Retinal pigment epithelial cell (primary cell): ENCODE measurements around the gene EBNA1BP2.
"Not testable (repeated sequence)": the region's sequence is repeated elsewhere in the genome, so short reads cannot be mapped to it uniquely, and the experiment has no call there.

ENCODE experiments used
- DNase-seq: peaks from one replicate; pipeline ENCODE4 v3.0.0-alpha.2; 2010; ENCODE audit warnings: low read depth
- H3K4me3 ChIP-seq: 2 replicates; pipeline ENCODE4 v1.5.1; 2011; ENCODE audit warnings: mild to moderate bottlenecking, low read length, control low read depth, moderate library complexity
- TF ChIP-seq, protein P1 (sequence below): conservative IDR thresholded peaks from 2 replicates; pipeline ENCODE4 v1.5.1; 2011; ENCODE audit warnings: low read depth, low read length, control low read depth, inconsistent platforms

EBNA1BP2 gene

DNA sequence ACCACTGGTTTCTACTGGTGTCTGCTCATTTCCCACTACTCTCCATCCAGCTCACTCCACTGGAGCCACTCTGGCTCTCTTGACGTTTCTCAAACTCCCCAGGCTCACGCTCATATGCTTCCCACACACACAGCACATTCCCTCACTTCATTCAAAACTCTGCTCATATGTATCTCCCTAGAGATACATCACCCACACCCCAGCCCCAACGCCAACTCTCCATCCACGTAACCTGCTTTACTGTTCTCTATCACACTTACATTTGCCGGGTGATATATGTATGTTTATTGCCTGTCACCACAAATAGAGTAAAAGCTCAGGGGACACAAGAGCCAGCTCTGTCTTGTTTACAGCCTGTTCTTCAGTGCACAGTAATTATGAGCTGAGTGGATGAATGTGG is 22.2 kb downstream of the EBNA1BP2 start:
- TF ChIP-seq, protein P1, sequence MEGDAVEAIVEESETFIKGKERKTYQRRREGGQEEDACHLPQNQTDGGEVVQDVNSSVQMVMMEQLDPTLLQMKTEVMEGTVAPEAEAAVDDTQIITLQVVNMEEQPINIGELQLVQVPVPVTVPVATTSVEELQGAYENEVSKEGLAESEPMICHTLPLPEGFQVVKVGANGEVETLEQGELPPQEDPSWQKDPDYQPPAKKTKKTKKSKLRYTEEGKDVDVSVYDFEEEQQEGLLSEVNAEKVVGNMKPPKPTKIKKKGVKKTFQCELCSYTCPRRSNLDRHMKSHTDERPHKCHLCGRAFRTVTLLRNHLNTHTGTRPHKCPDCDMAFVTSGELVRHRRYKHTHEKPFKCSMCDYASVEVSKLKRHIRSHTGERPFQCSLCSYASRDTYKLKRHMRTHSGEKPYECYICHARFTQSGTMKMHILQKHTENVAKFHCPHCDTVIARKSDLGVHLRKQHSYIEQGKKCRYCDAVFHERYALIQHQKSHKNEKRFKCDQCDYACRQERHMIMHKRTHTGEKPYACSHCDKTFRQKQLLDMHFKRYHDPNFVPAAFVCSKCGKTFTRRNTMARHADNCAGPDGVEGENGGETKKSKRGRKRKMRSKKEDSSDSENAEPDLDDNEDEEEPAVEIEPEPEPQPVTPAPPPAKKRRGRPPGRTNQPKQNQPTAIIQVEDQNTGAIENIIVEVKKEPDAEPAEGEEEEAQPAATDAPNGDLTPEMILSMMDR: no peak
- H3K4me3 ChIP-seq: no peak overlapping the region
- DNase-seq: no peak

DNA sequence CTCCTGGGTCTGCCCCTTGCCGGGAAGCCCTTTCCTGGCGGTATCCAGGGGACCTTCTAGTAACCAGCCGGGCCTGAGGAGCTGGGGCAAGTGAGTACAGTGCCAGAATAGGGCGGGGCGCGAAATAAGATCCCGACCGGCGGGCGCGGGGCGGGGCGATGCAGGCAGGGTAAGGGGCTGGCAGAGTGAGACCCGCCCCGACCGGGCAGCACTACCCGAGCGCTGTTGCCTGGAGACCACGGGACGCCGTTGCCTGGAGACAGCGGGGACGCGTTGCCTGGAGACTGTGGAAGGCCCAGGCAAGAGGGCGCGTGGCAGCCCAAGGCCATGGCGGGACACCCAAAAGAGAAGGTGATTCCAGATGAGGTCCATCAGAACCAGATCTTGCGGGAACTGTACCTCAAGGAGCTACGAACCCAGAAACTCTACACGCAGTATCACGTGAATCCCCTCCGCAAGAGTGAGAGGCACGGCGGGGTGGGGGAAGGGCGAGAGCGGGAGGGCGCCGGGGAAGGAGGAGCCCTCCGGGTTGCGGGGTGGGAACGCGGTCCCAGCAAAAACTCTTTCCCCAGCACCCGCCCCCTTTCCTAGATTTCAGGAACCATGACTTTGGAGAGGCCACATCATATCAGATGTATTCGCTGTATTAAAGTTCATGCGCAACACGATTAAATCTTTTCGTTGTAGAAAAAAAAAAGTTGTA is 24.3 kb downstream of the EBNA1BP2 start:
- peak overlapping the region; percentile 68 for H3K4me3 ChIP-seq

DNA sequence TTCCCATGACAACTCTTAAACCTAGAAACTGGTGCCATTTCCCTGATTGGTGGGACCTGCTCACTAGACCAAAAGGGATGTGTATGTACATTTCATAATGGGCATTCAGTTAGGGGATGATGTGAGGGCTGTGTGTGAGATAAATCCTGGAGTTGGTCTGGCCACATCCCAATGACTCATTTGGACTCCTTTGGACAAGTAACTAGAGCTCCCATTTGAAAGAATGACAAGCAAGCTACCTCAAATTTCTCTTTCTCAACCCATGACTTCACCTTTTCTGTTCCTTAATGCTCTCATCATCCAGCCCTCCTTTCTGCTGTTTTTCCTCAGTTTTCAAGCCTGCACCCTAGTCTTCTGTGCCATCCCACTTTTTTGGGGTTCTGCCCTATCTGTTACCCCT is 27.9 kb downstream of the EBNA1BP2 start:
- no peak for DNase-seq
- TF ChIP-seq, protein P1: no peak

More for the DNA sequence above, 24.3 kb downstream of the EBNA1BP2 start:
- TF ChIP-seq, protein P1: no peak
- DNase-seq: peak; percentile 31

DNA sequence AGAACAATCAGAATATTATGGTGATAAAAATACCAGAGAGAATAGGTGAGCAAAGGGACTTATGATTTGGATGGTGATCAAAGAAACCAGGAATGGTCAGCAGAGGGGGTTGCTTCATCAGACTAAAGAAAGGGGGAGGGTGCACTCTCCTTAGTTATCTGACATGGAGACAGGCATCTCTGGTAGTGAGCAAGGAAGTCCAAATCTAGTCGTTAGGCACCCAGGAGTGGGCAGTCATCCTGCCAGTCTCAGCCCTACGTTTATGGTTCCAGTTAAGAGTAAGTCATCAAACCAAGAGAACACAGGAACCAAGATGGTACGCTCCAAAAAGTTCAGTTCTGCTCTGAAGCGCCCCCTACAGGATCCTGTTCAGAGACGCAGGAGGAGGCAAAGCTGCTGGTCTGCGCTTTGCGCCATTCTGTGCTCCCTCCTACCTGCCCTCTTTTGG is 28.6 kb downstream of the EBNA1BP2 start:
- H3K4me3 ChIP-seq: no peak overlapping the region
- TF ChIP-seq, protein P1: peak; percentile 44
- no peak for DNase-seq

More for the DNA sequence above, 27.9 kb downstream of the EBNA1BP2 start:
- H3K4me3 ChIP-seq: no peak overlapping the region

DNA sequence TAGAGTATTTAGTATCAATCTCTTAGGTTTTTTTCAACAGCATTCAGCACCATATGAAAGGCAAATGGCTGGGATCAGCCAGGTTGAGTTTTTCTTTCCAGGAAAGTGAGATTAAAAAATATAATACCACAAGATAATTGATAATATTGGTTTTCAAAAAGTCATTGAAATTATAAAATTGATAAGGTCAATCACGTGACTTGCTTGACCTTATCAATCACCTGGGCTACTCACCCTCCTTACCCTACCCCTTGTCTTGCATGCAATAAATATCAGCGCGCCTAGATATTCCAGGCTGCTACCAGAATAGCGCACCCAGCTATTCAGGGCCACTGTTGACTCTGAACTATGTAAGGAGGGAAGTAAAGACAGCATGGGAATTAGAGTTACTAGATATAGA is 31.5 kb downstream of the EBNA1BP2 start:
- H3K4me3 ChIP-seq: no peak overlapping the region
- TF ChIP-seq, protein P1: no peak
- DNase-seq: no peak

DNA sequence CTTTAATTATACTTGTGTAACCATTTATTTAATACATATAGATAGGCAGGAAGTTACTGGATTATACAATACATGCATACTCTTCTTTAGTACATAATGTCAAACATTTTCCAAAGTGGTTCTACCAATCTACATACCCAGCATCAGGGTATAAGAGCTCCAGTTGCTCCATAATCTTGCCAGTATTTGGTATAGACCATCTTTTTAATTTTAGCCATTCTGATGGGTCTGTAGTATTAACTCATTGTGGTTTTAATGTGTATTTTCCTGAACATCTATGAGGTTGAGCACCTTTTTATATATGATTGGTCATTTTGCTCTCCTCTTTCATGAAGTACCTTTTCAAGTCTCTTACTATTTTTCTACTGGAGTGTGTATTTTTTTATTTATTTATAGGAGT is 32.1 kb downstream of the EBNA1BP2 start:
- no peak for DNase-seq
- H3K4me3 ChIP-seq: no peak overlapping the region
- TF ChIP-seq, protein P1: no peak

DNA sequence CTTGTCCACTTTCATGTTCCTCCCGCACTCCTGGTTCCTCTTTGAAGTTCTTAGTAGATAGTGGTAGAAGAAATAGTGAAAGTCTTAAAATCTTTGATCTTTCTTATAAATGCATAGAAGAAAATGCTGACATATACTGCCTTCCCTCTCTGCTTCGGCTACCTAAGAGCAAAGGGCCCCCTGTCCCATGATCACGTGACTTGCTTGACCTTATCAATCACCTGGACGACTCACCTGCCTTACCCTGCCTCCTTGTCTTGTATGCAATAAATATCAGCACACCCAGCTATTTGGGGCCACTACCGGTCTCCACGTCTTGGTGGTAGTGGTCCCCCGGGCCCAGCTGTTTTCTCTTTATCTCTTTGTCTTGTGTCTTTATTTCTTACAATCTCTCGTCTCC is 32.8 kb downstream of the EBNA1BP2 start:
- not testable (repeated sequence) for H3K4me3 ChIP-seq, DNase-seq
